Hepatocyte (in vitro differentiated cells): ENCODE results near the gene CD80.

Source experiments
- CTCF ChIP-seq: fragments of 200-600 bp; sonication (generic); IDR thresholded peaks from 2 replicates; pipeline ENCODE4 v1.5.1; 2016; ENCODE audit warnings: antibody characterized with exemption, mild to moderate bottlenecking; ENCODE audit not compliant: poor library complexity
- EZH2 ChIP-seq: fragments of 200-600 bp; sonication (generic); IDR thresholded peaks from 2 replicates; pipeline ENCODE4 v1.6.1; 2016; ENCODE audit warnings: antibody characterized with exemption, mild to moderate bottlenecking, borderline replicate concordance

GRCh38 chr3:119585208-119585607 is 25.8 kb upstream of the CD80 start:
- no peak for TF ChIP-seq EZH2
- TF ChIP-seq CTCF, result no peak
